Gastrocnemius medialis (tissue), 4 donors: ENCODE results near the gene CD79A.

Source experiments
- CTCF ChIP-seq, 5 experiments: fragments of 450-650 bp in 3 of 5; fragments of 200-600 bp in 2 of 5; sonication (generic) in 2 of 5; IDR thresholded peaks in 4 of 5; conservative IDR thresholded peaks in 1 of 5; 1 replicate in 4 of 5; 2 replicates in 1 of 5; pipeline ENCODE4 v1.5.1; 2016 to 2019; ENCODE audit warnings: antibody characterized with exemption in 5 of 5, mild to moderate bottlenecking in 3 of 5, moderate library complexity in 3 of 5
- POLR2A ChIP-seq, 2 donors: fragments of 450-650 bp; IDR thresholded peaks; one replicate each; pipeline ENCODE4 v1.6.1; 2017; ENCODE audit warnings: antibody characterized with exemption in 2 of 2, mild to moderate bottlenecking in 2 of 2, moderate library complexity in 2 of 2

GRCh38 chr19:41890936-41891335 lies 13.9 kb downstream of the CD79A start:
- TF ChIP-seq POLR2A (IDR thresholded peaks at IDR 0.05) = no peak
- no peak for TF ChIP-seq CTCF (IDR thresholded peaks at IDR 0.05 in 4 of 5, conservative IDR thresholded peaks at IDR 0.05 in 1 of 5)
